Nephron (organoid): ENCODE results near the gene PSEN1.
A peak's percentile ranks its signal among the peaks of the same experiment; 100 is the strongest.

Experiments
- H3K27ac Mint-ChIP-seq, 3 experiments: 2 replicates each; pipeline ENCODE4 v1.8.0; 2020; ENCODE audit warnings: mixed read lengths in 3 of 3, mild to moderate bottlenecking in 2 of 3, moderate library complexity in 1 of 3
- H3K27me3 Mint-ChIP-seq: 2 replicates; pipeline ENCODE4 v1.8.0; 2021; ENCODE audit warnings: low read depth, mild to moderate bottlenecking, moderate library complexity, mixed read lengths
- H3K36me3 Mint-ChIP-seq: 2 replicates; pipeline ENCODE4 v1.8.0; 2020; ENCODE audit warnings: low read depth, mixed read lengths
- H3K4me1 Mint-ChIP-seq: 2 replicates; pipeline ENCODE4 v1.8.0; 2020; ENCODE audit warnings: mixed read lengths
- H3K4me3 Mint-ChIP-seq, 3 experiments: 2 replicates each; pipeline ENCODE4 v1.8.0; 2020; ENCODE audit warnings: mild to moderate bottlenecking in 3 of 3, mixed read lengths in 3 of 3, moderate library complexity in 2 of 3
- H3K9me3 Mint-ChIP-seq: 2 replicates; pipeline ENCODE4 v1.8.0; 2020; ENCODE audit warnings: mixed read lengths
- TF ChIP-seq, protein P1 (sequence below), 3 experiments: fragments of 200-600 bp; sonication (generic); IDR thresholded peaks; one replicate each; pipeline ENCODE4 v1.5.0; 2021; ENCODE audit warnings: antibody characterized with exemption in 3 of 3; ENCODE audit not compliant: unreplicated experiment in 3 of 3

Gene PSEN1

DNA sequence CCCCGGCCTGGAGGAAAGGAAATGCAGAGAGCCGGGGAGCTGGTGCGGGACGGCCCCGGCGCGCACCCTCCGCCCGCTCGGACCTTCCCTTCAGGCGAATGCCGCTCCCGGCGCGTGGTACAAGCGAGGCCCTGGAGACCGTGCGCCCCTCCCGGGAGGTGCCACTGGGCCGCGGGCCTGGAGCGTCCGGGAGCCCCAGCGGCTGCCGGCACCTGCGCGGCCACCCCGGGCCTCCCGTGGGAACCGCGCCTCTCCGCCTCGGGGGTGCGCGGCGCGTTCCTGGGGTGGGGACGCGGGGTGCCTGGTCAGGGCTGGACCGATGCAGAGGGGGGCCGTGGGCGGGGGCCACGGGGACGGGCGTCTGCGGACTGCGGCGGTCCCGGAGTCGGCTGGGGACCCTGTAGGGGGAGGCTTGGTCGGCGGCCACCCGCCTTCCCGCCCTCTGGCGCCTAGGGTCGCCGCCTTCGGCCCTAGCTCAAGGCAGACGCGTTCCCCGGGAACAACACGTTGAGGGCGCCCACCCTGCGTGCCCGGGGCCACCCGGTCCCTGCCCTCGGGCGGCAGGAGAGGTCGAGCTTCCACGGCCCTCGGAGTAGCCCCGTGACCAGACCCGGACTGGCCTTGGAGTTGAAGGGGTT is 101.6 kb downstream of the PSEN1 start:
- Mint-ChIP-seq H3K27ac (peak overlapping the region; percentile 37 to 95 (median 85)), H3K9me3 (no peaks in the 10 kb centered on the region), H3K4me3 (peak overlapping the region; percentile 72 to 87 (median 86)), H3K4me1 (peaks cover 68% of the 10 kb centered on the region), H3K36me3 (peaks cover 3% of the 10 kb centered on the region), H3K27me3 (peaks cover 68% of the 10 kb centered on the region)
- TF ChIP-seq, protein P1, sequence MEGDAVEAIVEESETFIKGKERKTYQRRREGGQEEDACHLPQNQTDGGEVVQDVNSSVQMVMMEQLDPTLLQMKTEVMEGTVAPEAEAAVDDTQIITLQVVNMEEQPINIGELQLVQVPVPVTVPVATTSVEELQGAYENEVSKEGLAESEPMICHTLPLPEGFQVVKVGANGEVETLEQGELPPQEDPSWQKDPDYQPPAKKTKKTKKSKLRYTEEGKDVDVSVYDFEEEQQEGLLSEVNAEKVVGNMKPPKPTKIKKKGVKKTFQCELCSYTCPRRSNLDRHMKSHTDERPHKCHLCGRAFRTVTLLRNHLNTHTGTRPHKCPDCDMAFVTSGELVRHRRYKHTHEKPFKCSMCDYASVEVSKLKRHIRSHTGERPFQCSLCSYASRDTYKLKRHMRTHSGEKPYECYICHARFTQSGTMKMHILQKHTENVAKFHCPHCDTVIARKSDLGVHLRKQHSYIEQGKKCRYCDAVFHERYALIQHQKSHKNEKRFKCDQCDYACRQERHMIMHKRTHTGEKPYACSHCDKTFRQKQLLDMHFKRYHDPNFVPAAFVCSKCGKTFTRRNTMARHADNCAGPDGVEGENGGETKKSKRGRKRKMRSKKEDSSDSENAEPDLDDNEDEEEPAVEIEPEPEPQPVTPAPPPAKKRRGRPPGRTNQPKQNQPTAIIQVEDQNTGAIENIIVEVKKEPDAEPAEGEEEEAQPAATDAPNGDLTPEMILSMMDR (IDR thresholded peaks at IDR 0.05; ENCODE audit: unreplicated experiment in 3 of 3): no peak

DNA sequence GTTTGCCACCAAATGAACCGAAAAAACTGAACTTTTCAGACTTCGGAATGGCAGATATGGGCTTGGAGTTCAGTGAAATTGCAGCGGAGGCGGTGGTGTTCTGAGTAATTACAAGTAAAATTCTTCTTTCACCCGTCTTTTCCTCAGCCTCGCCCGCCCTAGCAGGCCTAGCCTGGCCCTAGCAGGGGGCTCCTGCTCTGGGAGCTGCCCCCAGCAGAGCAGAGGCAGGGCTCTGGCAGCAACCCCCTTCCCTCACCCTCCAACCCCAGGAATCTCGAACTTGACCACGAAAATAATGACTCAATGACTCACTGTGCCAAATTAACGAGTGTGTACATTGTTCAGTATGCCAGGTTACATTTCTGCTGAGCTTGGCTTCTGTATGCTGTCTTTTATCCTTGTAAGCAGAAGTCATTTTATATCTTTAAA is 102.1 kb downstream of the PSEN1 start:
- Mint-ChIP-seq H3K9me3 (no peaks in the 10 kb centered on the region), H3K4me1 (peaks cover 63% of the 10 kb centered on the region), H3K4me3 (peak overlapping the region; percentile 72 to 87 (median 86)), H3K27ac (peak overlapping the region; percentile 37 to 95 (median 85)), H3K36me3 (peaks cover 3% of the 10 kb centered on the region), H3K27me3 (peaks cover 68% of the 10 kb centered on the region)
- TF ChIP-seq, protein P1 (IDR thresholded peaks at IDR 0.05; ENCODE audit: unreplicated experiment in 3 of 3): no peak

- TF ChIP-seq, protein P1 (IDR thresholded peaks at IDR 0.05; ENCODE audit: unreplicated experiment in 3 of 3): no peak
- Mint-ChIP-seq H3K27me3 (peaks cover 65% of the 10 kb centered on the region), H3K9me3 (no peaks in the 10 kb centered on the region), H3K4me1 (peaks cover 58% of the 10 kb centered on the region), H3K36me3 (peaks cover 3% of the 10 kb centered on the region), H3K27ac (peak overlapping the region; percentile 37 to 95 (median 85)), H3K4me3 (peak overlapping the region; percentile 77 to 87 (median 86))
These were observed 102.6 kb downstream of the PSEN1 start for GRCh38 chr14:73238941-73239340.

- Mint-ChIP-seq H3K9me3 (no peaks in the 10 kb centered on the region), H3K27ac (peak overlapping the region in 2 of 3 experiments; percentile 85 to 95), H3K4me3 (peak overlapping the region; percentile 77 to 87 (median 86)), H3K4me1 (peaks cover 55% of the 10 kb centered on the region), H3K36me3 (peaks cover 3% of the 10 kb centered on the region), H3K27me3 (peaks cover 60% of the 10 kb centered on the region)
- TF ChIP-seq, protein P1 (IDR thresholded peaks at IDR 0.05; ENCODE audit: unreplicated experiment in 3 of 3): no peak
These were observed 103.3 kb downstream of the PSEN1 start for GRCh38 chr14:73239393-73240241.

GRCh38 chr14:73240816-73241480 is 104.6 kb downstream of the PSEN1 start:
- H3K9me3 Mint-ChIP-seq: no peaks in the 10 kb centered on the region
- H3K36me3 Mint-ChIP-seq: peaks cover 3% of the 10 kb centered on the region
- TF ChIP-seq, protein P1 (IDR thresholded peaks at IDR 0.05; ENCODE audit: unreplicated experiment in 3 of 3): no peak
- H3K27ac Mint-ChIP-seq: peak overlapping the region in 1 of 3 experiments; percentile 70
- no peak overlapping the region for H3K4me3 Mint-ChIP-seq
- H3K4me1 Mint-ChIP-seq: peaks cover 42% of the 10 kb centered on the region
- peaks cover 47% of the 10 kb centered on the region for H3K27me3 Mint-ChIP-seq
